Measurements from ENCODE around the gene PLPP2.

DNA sequence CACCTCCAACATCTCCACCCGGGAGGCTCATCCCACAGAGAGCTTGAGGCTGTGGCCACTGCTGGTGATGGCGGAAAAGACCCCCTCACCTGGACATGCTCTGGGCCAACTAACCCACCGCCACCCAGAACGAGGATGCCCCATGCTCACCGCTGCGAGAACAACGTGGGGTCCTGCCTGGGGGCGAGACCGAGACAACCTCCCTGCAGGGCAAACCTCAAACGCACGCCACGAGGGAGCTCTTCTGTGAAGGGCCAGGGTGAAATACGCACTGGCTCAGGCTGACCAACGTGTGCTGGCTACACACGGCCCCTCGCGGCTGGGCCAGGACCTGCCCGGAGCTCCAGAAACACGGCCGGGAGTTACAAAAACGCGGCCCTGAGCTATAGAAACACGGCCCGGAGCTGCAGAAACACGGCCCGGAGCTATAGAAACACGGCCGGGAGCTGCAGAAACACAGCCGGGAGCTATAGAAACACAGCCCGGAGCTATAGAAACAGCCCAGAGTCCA lies 19.0 kb upstream of the PLPP2 start:
- TF ChIP-seq EZH2 (IDR thresholded peaks at IDR 0.05) (no peak), POLR2AphosphoS5 (IDR thresholded peaks at IDR 0.05; ENCODE audit: borderline replicate concordance, low read depth, low read length) (no peak), FOXP2 (optimal IDR thresholded peaks at IDR 0.05; ENCODE audit: control extremely low read depth, extremely low read length, insufficient read depth) (no peak)
